ENCODE results near the gene CHERP.

The CHERP gene

GRCh38 chr19:16542045-16542909 is at the start of gene CHERP:
Gene CHERP (minus strand): TSS chr19:16542437. CDS start chr19:16542378, 59 bp downstream.
- peak; percentile 97 for DNase-seq

- DNase-seq = no peak
Observed at GRCh38 chr19:16590876-16591802, 48.9 kb upstream of the CHERP start.

- DNase-seq = no peak
Observed at GRCh38 chr19:16589917-16590316, 47.7 kb upstream of the CHERP start.

GRCh38 chr19:16588824-16589577 is 46.8 kb upstream of the CHERP start:
- no peak for DNase-seq

- peak; percentile 68 for DNase-seq
Observed at GRCh38 chr19:16587833-16588823, 45.9 kb upstream of the CHERP start.

- peak; percentile 87 for DNase-seq
Observed at GRCh38 chr19:16586991-16587832, 45.0 kb upstream of the CHERP start.

GRCh38 chr19:16586477-16586871 is 44.2 kb upstream of the CHERP start:
- DNase-seq = no peak

- DNase-seq = peak; percentile 17
Observed at GRCh38 chr19:16585808-16586476, 43.7 kb upstream of the CHERP start.

GRCh38 chr19:16585094-16585801 is 43.0 kb upstream of the CHERP start:
- no peak for DNase-seq

- DNase-seq = peak; percentile 95
Observed at GRCh38 chr19:16584248-16585093, 42.2 kb upstream of the CHERP start.

GRCh38 chr19:16582486-16583261 is 40.4 kb upstream of the CHERP start:
- DNase-seq = no peak

- no peak for DNase-seq
Observed at GRCh38 chr19:16581971-16582343, 39.7 kb upstream of the CHERP start.

- DNase-seq = no peak
Observed at GRCh38 chr19:16581145-16581970, 39.1 kb upstream of the CHERP start.

GRCh38 chr19:16579381-16579780 is 37.1 kb upstream of the CHERP start:
- DNase-seq = no peak

- DNase-seq = no peak
Observed at GRCh38 chr19:16577531-16577985, 35.3 kb upstream of the CHERP start.

Data from CD4-positive, alpha-beta T cell treated with Interleukin-17A for 4 hours (primary cell).